Epidermal melanocyte (primary cell): ENCODE results near the gene ZBTB21.
"Not testable (repeated sequence)": the region's sequence is repeated elsewhere in the genome, so short reads cannot be mapped to it uniquely, and the experiment has no call there.

ENCODE experiments used
- DNase-seq: peaks from one replicate; pipeline ENCODE4 v3.0.0; 2011; ENCODE audit warnings: low spot score; ENCODE audit not compliant: insufficient read length

ZBTB21 gene

GRCh38 chr21:41970751-41971653 is 39.2 kb downstream of the ZBTB21 start:
- DNase-seq, result no peak

DNA sequence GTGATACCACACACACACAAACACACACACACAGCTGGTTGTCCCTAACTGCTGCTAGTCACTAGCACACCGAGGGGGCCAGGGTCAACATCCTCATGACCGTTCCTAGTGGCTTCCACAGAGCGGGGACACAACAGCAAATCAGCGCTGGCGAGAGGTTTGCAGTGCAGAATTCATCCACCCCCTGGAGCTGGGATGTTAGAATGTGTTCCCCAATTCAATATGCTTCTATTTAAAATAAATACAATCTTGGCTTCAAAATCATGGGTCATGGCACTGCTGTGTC is 40.1 kb downstream of the ZBTB21 start:
- DNase-seq, result no peak

DNA sequence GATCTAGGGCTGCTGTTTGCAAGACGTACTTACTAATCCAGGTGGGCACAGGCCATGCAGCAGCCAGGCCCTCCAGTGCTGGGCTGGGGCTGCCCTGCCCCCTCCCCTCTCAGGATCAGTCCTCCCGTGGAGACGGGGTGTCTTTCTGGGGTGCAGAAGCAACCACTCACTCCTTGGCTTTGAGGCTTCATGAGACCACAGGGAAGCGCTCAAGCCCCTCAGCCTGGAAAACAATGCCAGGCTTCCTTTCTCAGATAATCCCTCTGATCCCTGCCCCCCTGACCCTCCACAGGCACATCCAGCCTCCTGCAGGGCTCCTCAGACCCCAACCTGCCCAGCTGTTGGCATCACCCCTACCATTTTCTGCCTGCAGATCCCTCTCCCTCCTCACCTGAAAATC is 42.5 kb downstream of the ZBTB21 start:
- DNase-seq, result no peak

DNA sequence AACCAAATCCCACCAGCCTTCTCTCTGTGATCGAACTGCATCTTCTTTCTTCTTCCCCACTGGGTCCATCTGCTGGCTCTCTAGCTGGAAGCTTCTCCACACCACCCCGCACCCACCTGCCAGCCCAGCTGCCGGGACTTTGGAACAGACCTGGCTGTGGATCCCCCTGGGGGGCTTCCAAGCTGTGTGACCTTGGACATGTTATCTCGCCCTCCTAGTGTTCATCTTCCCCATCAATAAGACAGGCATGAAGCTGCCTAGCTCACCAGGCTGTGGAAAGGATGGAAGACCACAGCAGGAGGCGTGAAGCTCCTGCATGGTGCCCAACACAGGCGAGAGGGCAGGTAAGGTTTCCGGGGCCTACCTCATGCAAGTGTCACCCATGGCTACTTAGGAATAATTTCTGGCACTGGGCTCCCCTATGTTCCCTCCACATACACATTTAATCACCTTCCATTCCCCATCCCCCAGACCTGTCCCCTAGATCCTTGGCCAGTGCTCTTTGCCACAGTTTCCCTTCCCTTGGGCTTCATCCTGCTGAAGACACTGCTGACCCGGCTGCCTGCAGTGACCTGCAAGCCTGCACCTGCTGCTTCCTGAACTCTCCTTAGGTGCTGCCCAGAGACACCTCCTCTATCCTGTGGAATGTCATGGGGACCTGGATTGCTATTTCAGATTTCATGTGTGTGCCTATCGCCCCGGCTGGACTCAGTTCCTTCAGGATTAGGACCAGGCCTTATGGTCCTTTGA is 43.1 kb downstream of the ZBTB21 start:
- DNase-seq, result no peak

DNA sequence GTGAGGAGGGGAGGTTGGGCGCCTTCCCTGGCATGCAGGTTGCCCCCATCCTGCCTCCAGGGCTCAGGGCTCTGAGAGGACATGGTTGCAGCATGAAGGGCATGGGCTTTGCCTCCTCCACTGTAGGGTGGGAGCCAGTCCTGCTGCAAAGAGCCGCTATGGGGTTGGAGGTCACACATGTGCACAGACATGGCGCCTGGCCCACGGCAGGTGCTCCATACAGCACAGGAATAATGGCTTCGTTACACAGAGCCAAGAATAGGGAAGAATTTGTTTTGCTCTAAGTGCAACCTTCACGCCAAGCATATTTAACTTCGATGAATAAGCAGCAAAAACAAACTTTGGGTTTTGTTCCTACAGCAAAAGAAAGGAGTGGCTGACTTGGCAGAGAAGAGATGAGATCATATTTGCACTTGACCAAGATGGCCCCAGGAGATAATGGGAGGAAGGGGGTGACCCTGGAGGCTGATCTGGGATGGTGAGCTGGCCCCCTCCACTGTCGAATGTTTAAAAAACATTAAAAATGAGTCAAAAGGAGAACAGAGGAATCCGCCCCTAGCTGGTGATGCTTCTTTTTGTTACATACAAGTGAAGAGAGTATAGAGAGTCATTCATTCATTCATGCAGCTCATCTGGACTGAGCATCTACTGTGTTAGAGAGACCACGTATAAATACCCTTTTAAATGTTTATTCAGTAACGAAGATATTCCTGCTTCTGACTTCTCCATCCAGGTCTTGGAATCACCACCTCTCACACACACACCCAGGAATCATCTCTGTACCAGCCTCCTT is 43.9 kb downstream of the ZBTB21 start:
- no peak for DNase-seq

- DNase-seq, result no peak
Measured at GRCh38 chr21:41965461-41966013, 44.6 kb downstream of the ZBTB21 start.

- no peak for DNase-seq
Measured at GRCh38 chr21:41965045-41965444, 45.1 kb downstream of the ZBTB21 start.

DNA sequence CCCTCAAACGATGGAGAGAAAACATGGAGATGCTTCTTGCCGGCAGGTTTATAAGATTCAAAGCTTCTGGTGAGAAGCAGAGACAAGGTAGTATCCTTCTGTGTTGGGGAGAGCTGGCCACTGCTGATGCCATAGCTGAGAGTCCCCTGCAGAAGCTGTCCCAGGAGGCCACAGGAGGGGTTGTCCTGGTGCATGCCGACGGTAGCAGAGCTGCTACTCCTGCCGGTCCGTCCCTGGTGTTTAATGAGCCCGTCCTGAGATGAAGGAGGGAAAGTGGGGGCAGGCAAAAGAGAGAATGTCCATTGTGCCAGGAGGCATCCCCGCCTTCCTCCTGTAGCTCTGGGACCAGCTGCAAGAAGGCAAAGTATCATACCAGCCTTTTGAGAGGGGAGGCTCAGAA is 46.0 kb downstream of the ZBTB21 start:
- DNase-seq, result no peak

DNA sequence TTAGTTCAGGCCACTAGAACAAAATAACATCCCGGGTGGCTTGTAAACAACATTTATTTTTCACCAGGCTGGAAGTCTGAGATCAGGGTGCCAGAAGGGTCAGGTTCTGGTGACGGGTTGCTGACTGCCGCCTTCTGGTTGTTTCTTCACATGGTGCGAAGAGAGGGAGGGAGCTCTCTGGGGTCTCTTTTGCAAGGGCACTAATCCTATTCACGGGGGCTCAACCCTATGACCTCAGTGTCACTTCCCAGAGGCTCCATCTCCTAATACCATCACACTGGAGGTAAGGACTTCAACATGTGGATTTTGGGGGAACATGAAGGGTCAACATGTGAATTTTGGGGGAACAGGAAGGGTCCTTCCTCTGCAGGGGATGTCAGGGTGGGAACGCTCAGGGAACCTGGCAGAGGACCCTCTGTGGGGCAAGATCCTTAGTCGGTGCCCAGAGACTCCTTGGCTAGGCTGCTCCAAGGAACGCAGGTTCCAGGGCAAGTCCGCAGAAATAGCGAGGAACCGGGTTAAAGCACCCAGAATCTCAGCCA is 47.7 kb downstream of the ZBTB21 start:
- DNase-seq, result no peak

- no peak for DNase-seq
Measured at GRCh38 chr21:41961753-41962152, 48.4 kb downstream of the ZBTB21 start.

GRCh38 chr21:41961282-41961701 is 48.9 kb downstream of the ZBTB21 start:
- no peak for DNase-seq

GRCh38 chr21:41960386-41960785 is 49.8 kb downstream of the ZBTB21 start:
- no peak for DNase-seq

DNA sequence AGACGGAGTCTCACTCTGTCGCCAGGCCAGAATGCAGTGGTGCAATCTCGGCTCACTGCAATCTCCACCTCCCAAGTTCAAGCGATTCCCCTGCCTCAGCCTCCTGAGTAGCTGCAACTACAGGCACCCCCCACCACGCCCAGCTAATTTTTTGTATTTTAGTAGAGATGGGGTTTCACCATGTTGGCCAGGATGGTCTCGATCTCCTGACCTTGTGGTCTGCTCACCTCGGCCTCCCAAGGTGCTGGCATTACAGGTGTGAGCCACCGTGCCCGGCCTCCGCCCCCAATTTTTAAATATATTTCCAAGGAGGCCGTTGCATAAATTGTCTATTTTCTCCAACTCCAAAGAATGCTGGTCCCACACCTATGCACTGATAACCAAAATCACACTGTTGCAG is 50.5 kb downstream of the ZBTB21 start:
- DNase-seq, result not testable (repeated sequence)

DNA sequence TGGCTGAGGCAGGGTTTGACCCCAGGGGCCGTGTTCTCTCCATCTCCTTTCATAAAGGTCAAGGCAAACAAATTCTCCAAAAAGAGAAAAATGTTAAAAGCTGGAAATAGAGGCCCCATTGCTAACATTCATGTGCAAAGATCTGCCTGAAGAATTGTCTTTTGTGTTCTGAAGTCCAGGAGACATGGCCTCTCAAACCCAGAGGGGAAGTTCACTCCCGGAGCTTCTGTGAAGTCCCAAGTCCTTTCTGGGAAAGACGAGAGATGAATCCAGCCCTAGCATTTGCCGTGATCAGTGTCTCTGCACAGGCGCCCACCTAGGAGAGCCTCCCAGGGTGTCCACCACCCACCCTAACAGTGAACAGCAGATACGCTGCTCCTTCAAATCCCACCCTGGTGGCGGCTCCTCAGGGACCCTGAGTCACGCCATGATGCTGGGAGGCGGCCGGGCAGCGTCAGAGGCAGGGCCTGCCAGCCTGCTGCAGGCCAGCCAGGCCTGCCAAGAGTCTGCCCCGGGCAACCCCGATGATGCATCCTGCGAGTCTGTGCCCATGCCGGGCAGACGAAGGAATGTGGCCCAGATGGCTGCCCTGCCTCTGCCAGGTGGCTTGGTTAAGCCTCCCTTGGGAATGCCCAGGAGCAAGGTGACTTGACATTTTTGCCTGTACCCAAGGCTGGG is 51.1 kb downstream of the ZBTB21 start:
- DNase-seq, result no peak

GRCh38 chr21:41957991-41958766 is 52.0 kb downstream of the ZBTB21 start:
- peak; percentile 69 for DNase-seq

DNA sequence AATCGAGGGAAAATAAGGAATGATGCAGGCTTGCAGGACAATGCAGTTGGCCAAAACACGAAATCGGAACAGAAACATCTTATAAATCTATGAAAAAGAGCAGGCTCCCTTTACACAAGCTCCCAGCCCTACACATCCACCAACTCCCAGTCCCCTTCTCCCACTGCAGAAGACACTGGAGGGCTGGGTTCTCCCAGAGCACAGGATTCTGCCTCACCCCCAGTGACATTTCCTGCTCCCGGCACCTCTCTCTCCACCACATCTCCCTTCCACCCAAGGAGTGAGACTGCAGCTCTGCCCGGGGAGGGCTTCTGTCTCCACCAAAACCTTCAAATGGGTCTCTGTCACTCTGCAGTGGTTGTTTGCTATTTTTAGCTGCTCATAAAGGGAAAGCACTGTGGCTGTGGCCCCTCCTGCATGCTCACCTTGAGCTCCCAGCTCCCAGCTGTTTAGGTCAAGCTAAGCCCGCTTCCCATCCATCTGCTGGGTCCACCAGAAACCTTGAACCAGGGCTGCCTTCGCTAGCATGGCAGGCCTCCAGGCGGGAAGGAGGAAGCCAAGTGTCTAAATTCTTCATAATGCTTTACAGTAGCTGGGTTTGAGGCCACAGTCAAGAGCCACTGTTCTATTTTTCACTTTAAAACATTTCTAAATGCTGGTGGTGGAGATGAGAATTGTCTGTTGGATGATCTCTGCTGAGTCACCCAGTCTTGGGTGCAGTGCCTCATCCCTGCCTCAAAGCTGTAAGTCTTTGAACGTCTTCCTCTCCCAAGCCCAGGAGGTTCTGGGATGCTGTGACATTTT is 53.0 kb downstream of the ZBTB21 start:
- DNase-seq, result no peak

GRCh38 chr21:41955516-41955915 is 54.6 kb downstream of the ZBTB21 start:
- DNase-seq, result no peak

DNA sequence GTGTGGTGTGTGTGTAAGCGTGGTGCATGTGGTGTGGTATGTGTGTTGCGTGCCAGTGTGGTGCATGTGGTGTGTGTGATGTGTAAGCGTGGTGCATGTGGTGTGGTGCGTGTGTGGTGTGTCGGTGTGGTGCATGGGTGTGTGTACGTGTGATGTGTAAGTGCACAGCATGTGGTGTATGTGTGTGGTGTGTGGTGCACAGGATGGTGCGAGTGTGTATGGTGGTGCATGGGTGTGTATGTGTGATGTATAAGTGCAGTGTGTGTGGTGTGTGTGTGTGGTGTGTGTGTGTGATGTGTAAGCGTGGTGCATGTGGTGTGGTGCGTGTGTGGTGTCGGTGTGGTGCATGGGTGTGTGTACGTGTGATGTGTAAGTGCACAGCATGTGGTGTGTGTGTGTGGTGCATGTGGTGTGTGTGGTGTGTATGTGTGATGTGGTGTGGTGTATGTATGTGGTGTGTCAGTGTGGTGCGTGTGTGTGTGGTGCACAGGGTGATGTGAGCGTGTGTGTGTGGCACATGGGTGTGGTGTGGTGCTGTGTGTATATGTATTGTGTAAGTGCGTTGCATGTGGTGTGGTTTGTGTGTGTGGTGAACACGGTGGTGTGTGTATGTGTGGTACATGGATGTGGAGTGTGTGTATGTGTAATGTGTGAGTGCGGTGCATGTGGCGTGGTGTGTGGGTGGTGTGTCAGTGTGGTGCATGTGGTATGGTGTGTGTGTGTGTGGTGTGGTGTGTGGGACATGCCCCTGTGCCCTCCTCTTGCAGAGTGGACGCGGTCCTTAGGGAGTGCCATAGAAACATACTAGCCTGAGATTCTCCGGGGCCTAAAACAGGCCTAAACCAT is 55.3 kb downstream of the ZBTB21 start:
- DNase-seq, result no peak
